ENCODE measurements around the gene WWC1. TPM values are rescaled to one million over a fixed set of nuclear protein-coding genes. Genes with fewer than 3 reads are reported as not detected.

WWC1 gene
- total RNA-seq, 1 experiment from 2014 or later, result not detected

- Histone ChIP-seq H3K36me3 (no peaks in the 10 kb centered on the region), H3K9me3 (replicated peaks) (no peaks in the 10 kb centered on the region), H3K4me1 (no peaks in the 10 kb centered on the region), H3K27ac (no peak overlapping the region), H3K4me3 (no peak overlapping the region), H3K27me3 (peaks cover 4% of the 10 kb centered on the region; the same call in 1 of the 2 replicates)
- no peak for DNase-seq
These were observed 74.2 kb downstream of the WWC1 start for GRCh38 chr5:168365581-168366081.

- Histone ChIP-seq H3K27ac (no peak overlapping the region), H3K4me3 (no peak overlapping the region), H3K36me3 (no peaks in the 10 kb centered on the region), H3K4me1 (no peaks in the 10 kb centered on the region), H3K27me3 (peaks cover 4% of the 10 kb centered on the region; the same call in 1 of the 2 replicates), H3K9me3 (replicated peaks) (no peaks in the 10 kb centered on the region)
- DNase-seq, result no peak
These were observed 74.7 kb downstream of the WWC1 start for GRCh38 chr5:168366116-168366515.

DNA sequence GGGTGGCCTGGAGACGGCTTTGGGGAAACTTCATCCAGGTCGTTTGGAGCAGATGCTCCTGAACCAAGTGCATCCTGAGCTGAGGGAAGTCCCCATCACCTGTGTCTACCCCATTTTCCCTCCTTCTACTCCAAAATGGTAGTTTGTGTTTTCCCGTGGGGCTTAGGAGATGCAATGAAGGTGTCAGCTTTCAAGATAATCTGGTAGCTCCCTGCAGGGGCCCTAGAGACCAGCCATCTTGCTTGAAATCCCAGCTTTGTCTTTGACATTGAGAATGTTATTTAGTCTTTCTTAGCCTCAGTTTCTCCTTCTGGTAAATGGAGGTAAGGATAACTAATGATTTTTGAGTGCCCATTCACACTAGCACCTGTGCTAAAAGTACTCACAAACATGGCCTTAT is 77.4 kb downstream of the WWC1 start:
- Histone ChIP-seq H3K27ac (no peak overlapping the region), H3K4me1 (no peaks in the 10 kb centered on the region), H3K9me3 (replicated peaks) (no peaks in the 10 kb centered on the region), H3K36me3 (no peaks in the 10 kb centered on the region), H3K27me3 (peaks cover 4% of the 10 kb centered on the region; the same call in 1 of the 2 replicates), H3K4me3 (no peak overlapping the region)
- DNase-seq, result no peak

DNA sequence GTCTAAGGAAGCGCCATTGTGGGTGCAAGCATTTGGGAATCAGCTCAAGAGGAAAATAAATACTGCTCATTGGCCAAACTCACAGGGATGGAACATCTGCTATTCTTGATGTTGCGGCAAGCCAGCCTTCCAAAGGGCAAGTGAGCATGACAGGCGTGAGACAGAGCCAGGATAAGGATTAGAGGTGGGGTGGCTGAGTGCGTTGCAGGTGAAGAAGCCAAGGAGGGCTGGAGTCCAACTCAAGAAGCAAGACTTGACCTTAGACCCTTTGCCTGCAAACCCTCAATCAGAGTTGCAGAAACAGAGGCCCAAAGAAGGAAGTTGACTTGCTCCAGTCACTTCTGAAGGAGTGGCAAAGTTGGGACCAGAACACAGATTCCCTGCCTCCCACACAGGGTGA is 79.4 kb downstream of the WWC1 start:
- no peaks in the 10 kb centered on the region for H3K4me1 ChIP-seq
- no peak overlapping the region for H3K27ac ChIP-seq
- H3K27me3 ChIP-seq, result peaks cover 2% of the 10 kb centered on the region; the same call in 1 of the 2 replicates
- H3K9me3 ChIP-seq (replicated peaks), result no peaks in the 10 kb centered on the region
- H3K36me3 ChIP-seq, result no peaks in the 10 kb centered on the region
- DNase-seq, result no peak
- no peak overlapping the region for H3K4me3 ChIP-seq

GRCh38 chr5:168372356-168372946 is 81.0 kb downstream of the WWC1 start:
- no peak for DNase-seq
- H3K4me1 ChIP-seq, result no peaks in the 10 kb centered on the region
- H3K27ac ChIP-seq, result no peak overlapping the region
- no peaks in the 10 kb centered on the region for H3K36me3 ChIP-seq
- no peaks in the 10 kb centered on the region for H3K9me3 ChIP-seq (replicated peaks)
- no peaks in the 10 kb centered on the region; the same call in 1 of the 2 replicates for H3K27me3 ChIP-seq
- H3K4me3 ChIP-seq, result no peak overlapping the region

DNA sequence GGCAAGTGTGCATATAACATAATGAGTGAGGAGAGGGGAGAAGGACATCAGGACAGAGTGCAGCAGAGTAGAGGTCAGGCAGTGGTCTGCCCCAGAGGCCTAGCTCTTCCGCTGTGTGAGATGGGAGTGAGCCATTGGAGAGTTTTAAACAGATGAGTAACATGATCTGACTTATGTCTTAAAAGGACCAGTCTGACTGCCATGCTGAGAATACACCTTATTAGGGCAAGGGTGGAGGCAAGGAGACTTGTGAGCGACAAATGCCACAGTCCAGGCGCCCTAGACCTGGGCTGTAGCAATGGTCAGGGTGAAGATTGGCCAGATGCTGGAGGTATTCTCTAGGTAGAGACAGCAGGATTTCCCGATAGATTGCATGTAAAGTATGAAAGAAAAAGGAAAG is 83.1 kb downstream of the WWC1 start:
- no peak for DNase-seq
- no peaks in the 10 kb centered on the region for H3K36me3 ChIP-seq
- H3K4me1 ChIP-seq, result no peaks in the 10 kb centered on the region
- H3K9me3 ChIP-seq (replicated peaks), result no peaks in the 10 kb centered on the region
- H3K4me3 ChIP-seq, result no peak overlapping the region
- H3K27ac ChIP-seq, result no peak overlapping the region
- H3K27me3 ChIP-seq, result no peaks in the 10 kb centered on the region; the same call in 1 of the 2 replicates

- H3K36me3 ChIP-seq, result no peaks in the 10 kb centered on the region
- H3K4me1 ChIP-seq, result no peaks in the 10 kb centered on the region
- H3K27ac ChIP-seq, result no peak overlapping the region
- no peak overlapping the region for H3K4me3 ChIP-seq
- no peaks in the 10 kb centered on the region for H3K9me3 ChIP-seq (replicated peaks)
- no peaks in the 10 kb centered on the region; the same call in 1 of the 2 replicates for H3K27me3 ChIP-seq
- DNase-seq, result no peak
These were observed 83.8 kb downstream of the WWC1 start for GRCh38 chr5:168375214-168375613.

GRCh38 chr5:168377525-168377924 is 86.1 kb downstream of the WWC1 start:
- DNase-seq, result no peak
- Histone ChIP-seq H3K4me3 (no peak overlapping the region), H3K27me3 (no peaks in the 10 kb centered on the region; the same call in 1 of the 2 replicates), H3K9me3 (replicated peaks) (no peaks in the 10 kb centered on the region), H3K27ac (no peak overlapping the region), H3K36me3 (no peaks in the 10 kb centered on the region), H3K4me1 (peaks cover 3% of the 10 kb centered on the region; the same call in 1 of the 2 replicates)

DNA sequence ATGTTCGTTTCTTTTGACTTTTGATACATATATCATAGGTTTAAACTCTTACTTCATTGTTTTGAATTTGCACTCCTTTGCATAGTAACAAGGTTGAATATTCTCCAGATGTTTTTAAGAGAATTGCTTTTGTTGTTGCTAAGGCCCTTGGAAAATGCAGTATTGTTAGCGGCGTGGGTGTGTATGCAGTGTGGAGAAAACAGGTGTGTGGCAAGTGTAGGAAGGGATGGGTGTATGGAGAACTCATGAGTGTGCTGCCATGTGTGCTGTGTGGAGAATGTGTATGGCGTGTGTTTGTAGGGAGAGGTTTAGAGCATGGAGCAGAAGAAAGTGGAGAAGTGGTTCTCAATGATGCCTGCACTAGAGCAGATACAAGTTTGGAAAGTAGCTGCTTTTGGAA is 87.3 kb downstream of the WWC1 start:
- H3K27ac ChIP-seq, result no peak overlapping the region
- H3K27me3 ChIP-seq, result no peaks in the 10 kb centered on the region; the same call in 1 of the 2 replicates
- H3K4me1 ChIP-seq, result peaks cover 5% of the 10 kb centered on the region; the same call in 1 of the 2 replicates
- H3K36me3 ChIP-seq, result no peaks in the 10 kb centered on the region
- no peak for DNase-seq
- no peaks in the 10 kb centered on the region for H3K9me3 ChIP-seq (replicated peaks)
- H3K4me3 ChIP-seq, result no peak overlapping the region

- Histone ChIP-seq H3K27ac (no peak overlapping the region), H3K9me3 (replicated peaks) (no peaks in the 10 kb centered on the region), H3K36me3 (no peaks in the 10 kb centered on the region), H3K4me1 (peaks cover 5% of the 10 kb centered on the region; the same call in 1 of the 2 replicates), H3K27me3 (no peaks in the 10 kb centered on the region), H3K4me3 (no peak overlapping the region)
- DNase-seq, result peak; percentile 17 to 40
These were observed 91.0 kb downstream of the WWC1 start for GRCh38 chr5:168382421-168382820.

DNA sequence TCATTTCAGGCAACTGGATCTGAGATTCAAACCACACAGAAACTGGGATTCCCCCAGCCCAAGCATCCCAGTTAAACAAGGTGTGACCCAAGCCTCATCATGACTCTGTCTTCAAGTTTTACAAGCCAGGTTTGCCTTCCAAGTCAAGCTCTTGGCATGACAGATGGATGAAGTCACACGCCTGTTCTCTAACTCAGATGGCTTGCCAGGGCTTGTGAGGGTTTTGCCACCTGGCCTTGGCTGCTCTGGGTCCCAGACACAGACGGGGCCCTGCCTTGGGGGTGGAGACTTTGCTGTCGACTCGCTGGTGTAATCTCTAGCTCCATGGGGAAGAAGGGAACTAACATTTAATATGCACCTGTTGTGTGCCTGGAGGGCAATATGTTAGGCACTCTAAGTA is 99.0 kb downstream of the WWC1 start:
- Histone ChIP-seq H3K27ac (no peak overlapping the region), H3K4me1 (no peaks in the 10 kb centered on the region), H3K36me3 (no peaks in the 10 kb centered on the region), H3K9me3 (replicated peaks) (no peaks in the 10 kb centered on the region), H3K27me3 (no peaks in the 10 kb centered on the region), H3K4me3 (no peak overlapping the region)
- no peak for DNase-seq

GRCh38 chr5:168393773-168394172 is 102.3 kb downstream of the WWC1 start:
- H3K4me3 ChIP-seq, result no peak overlapping the region
- no peak for DNase-seq

DNA sequence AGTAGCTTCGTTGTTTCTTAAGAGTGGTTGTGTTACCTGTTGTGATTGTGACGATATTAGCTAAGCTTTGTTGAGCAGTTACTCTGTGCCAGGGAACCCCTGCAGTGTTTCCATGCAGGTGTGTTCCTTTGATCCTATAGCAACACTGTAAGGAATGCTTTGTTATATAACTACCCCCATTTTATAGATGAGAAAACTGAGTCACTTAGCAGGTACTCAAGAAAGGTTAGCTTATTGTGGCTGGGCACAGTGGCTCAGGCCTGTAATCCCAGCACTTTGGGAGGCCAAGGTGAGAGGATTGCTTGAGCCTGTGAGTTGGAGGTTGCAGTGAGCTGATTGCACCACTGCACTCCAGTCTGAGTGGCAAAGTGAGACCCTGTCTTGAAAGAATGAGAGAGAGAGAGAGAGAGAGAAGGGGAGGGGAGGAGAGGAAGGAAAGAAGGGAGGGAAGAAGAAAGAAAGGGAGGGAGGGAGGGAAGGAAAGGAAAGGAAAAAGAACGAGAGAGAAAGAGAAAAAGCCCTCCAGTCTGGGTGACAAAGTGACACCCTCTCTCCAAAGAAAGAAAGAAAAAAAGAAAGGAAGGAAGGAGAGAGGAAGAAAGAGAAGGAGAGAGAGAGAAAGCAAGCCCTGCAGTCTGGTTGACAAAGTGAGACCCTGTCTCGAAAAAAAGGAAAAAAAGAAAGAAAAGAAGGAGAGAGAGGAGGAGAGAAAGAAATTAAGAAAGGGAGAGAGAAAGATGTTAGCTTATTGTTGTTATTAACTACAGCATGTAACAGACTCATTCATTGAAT is 109.2 kb downstream of the WWC1 start:
- no peak overlapping the region for H3K27ac ChIP-seq
- H3K36me3 ChIP-seq, result no peaks in the 10 kb centered on the region
- peaks cover 14% of the 10 kb centered on the region; the same call in 1 of the 2 replicates for H3K27me3 ChIP-seq
- no peaks in the 10 kb centered on the region for H3K9me3 ChIP-seq (replicated peaks)
- H3K4me1 ChIP-seq, result peaks cover 12% of the 10 kb centered on the region
- H3K4me3 ChIP-seq, result no peak overlapping the region
- DNase-seq, result no peak

More at GRCh38 chr5:168393773-168394172, 102.3 kb downstream of the WWC1 start:
- H3K27ac ChIP-seq, result no peak overlapping the region
- H3K9me3 ChIP-seq (replicated peaks), result no peaks in the 10 kb centered on the region
- H3K27me3 ChIP-seq, result no peaks in the 10 kb centered on the region; the same call in 1 of the 2 replicates
- H3K4me1 ChIP-seq, result no peaks in the 10 kb centered on the region
- no peaks in the 10 kb centered on the region for H3K36me3 ChIP-seq

DNA sequence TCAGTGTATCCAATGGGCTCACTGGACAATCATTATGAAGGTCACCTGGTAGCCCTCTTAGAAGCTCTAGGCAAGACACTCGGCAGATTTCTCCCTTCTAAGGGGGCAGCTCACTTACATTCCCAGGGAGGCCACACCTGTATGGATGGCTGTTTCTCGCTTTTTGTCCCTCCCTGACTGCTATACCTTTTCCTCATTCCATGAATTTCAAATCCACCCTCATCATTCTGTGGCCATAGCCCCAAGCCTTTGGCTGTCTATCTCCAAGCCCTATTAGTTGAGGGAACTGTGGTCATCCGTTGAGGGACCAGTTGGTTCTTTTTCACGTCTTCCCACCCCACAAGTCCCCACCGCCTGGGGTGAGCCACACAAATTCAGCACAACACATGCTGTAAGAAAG is 109.8 kb downstream of the WWC1 start:
- no peak overlapping the region for H3K27ac ChIP-seq

DNA sequence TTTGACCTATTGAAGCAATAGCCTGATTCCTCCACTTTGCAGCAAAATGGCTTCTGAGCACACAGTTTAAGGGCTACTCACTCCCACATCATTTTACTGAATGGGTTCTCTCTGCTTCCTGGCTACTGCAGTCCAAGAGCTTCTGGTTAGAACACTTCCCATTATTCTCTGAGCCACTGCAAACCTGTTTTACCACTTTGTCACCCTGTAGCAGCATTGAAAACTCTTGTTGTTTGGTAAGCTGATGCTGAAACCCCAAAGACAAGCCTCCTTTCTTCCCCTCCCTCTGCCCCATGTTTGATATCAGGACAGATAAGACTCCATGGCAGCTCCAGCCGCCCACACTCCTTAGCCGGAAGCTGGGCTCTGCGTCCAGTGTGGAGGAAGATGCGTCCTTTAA is 110.4 kb downstream of the WWC1 start:
- Histone ChIP-seq H3K9me3 (replicated peaks) (no peaks in the 10 kb centered on the region), H3K4me3 (no peak overlapping the region), H3K27me3 (peaks cover 14% of the 10 kb centered on the region; the same call in 1 of the 2 replicates), H3K27ac (no peak overlapping the region), H3K4me1 (peaks cover 12% of the 10 kb centered on the region), H3K36me3 (no peaks in the 10 kb centered on the region)
- DNase-seq, result no peak

More for the DNA sequence above, 109.8 kb downstream of the WWC1 start:
- no peak overlapping the region for H3K4me3 ChIP-seq
- no peaks in the 10 kb centered on the region for H3K9me3 ChIP-seq (replicated peaks)
- H3K36me3 ChIP-seq, result no peaks in the 10 kb centered on the region
- DNase-seq, result no peak
- peaks cover 12% of the 10 kb centered on the region for H3K4me1 ChIP-seq
- peaks cover 14% of the 10 kb centered on the region; the same call in 1 of the 2 replicates for H3K27me3 ChIP-seq

All from SJCRH30 (cell line).